ENCODE results near the gene CSRNP2. TPM values are rescaled to one million over a fixed set of nuclear protein-coding genes. Genes with fewer than 3 reads are reported as not detected.
"Not testable (repeated sequence)": the region's sequence is repeated elsewhere in the genome, so short reads cannot be mapped to it uniquely, and the experiment has no call there.

Gene CSRNP2
- total RNA-seq, 1 donor: 7.7 TPM

GRCh38 chr12:51087818-51088217 lies 4.4 kb upstream of the CSRNP2 start:
- Histone ChIP-seq H3K4me1 (ENCODE audit: insufficient read depth, low read length) (peaks cover 18% of the 10 kb centered on the region), H3K4me3 (ENCODE audit: low read length) (no peak overlapping the region), H3K9me3 (ENCODE audit: low read depth, low read length) (no peaks in the 10 kb centered on the region), H3K27me3 (ENCODE audit: insufficient read depth, low read length) (no peaks in the 10 kb centered on the region)

- H3K4me1 ChIP-seq (ENCODE audit: insufficient read depth, low read length): peaks cover 27% of the 10 kb centered on the region
- H3K27me3 ChIP-seq (ENCODE audit: insufficient read depth, low read length): no peaks in the 10 kb centered on the region
- H3K4me3 ChIP-seq (ENCODE audit: low read length): no peak overlapping the region
- no peaks in the 10 kb centered on the region for H3K9me3 ChIP-seq (ENCODE audit: low read depth, low read length)
Observed at GRCh38 chr12:51086933-51087332, 3.5 kb upstream of the CSRNP2 start.

- no peak overlapping the region for H3K4me3 ChIP-seq (ENCODE audit: low read length)
- no peaks in the 10 kb centered on the region for H3K9me3 ChIP-seq (ENCODE audit: low read depth, low read length)
- H3K4me1 ChIP-seq (ENCODE audit: insufficient read depth, low read length): peaks cover 29% of the 10 kb centered on the region
- no peaks in the 10 kb centered on the region for H3K27me3 ChIP-seq (ENCODE audit: insufficient read depth, low read length)
Observed at GRCh38 chr12:51085757-51086156, 2.4 kb upstream of the CSRNP2 start.

GRCh38 chr12:51082561-51083125 lies 753 bp downstream of the CSRNP2 start:
- Histone ChIP-seq H3K4me1 (ENCODE audit: insufficient read depth, low read length) (peaks cover 29% of the 10 kb centered on the region), H3K9me3 (ENCODE audit: low read depth, low read length) (no peaks in the 10 kb centered on the region), H3K27me3 (ENCODE audit: insufficient read depth, low read length) (no peaks in the 10 kb centered on the region), H3K4me3 (ENCODE audit: low read length) (peak overlapping the region; percentile 69)

- peaks cover 32% of the 10 kb centered on the region for H3K4me1 ChIP-seq (ENCODE audit: insufficient read depth, low read length)
- no peaks in the 10 kb centered on the region for H3K27me3 ChIP-seq (ENCODE audit: insufficient read depth, low read length)
- H3K4me3 ChIP-seq (ENCODE audit: low read length): no peak overlapping the region
- H3K9me3 ChIP-seq (ENCODE audit: low read depth, low read length): no peaks in the 10 kb centered on the region
Observed at GRCh38 chr12:51081421-51081820, 2.0 kb downstream of the CSRNP2 start.

GRCh38 chr12:51080136-51080535 lies 3.3 kb downstream of the CSRNP2 start:
- peaks cover 25% of the 10 kb centered on the region for H3K4me1 ChIP-seq (ENCODE audit: insufficient read depth, low read length)
- no peaks in the 10 kb centered on the region for H3K27me3 ChIP-seq (ENCODE audit: insufficient read depth, low read length)
- no peak overlapping the region for H3K4me3 ChIP-seq (ENCODE audit: low read length)

GRCh38 chr12:51078866-51079265 lies 4.5 kb downstream of the CSRNP2 start:
- H3K4me3 ChIP-seq (ENCODE audit: low read length); H3K27me3 ChIP-seq (ENCODE audit: insufficient read depth, low read length); H3K9me3 ChIP-seq (ENCODE audit: low read depth, low read length): not testable (repeated sequence)
- H3K4me1 ChIP-seq (ENCODE audit: insufficient read depth, low read length): peaks cover 23% of the 10 kb centered on the region

More at GRCh38 chr12:51080136-51080535, 3.3 kb downstream of the CSRNP2 start:
- H3K9me3 ChIP-seq (ENCODE audit: low read depth, low read length): no peaks in the 10 kb centered on the region

GRCh38 chr12:51078346-51078745 lies 5.0 kb downstream of the CSRNP2 start:
- H3K4me3 ChIP-seq (ENCODE audit: low read length); H3K27me3 ChIP-seq (ENCODE audit: insufficient read depth, low read length); H3K9me3 ChIP-seq (ENCODE audit: low read depth, low read length): not testable (repeated sequence)
- H3K4me1 ChIP-seq (ENCODE audit: insufficient read depth, low read length): peaks cover 20% of the 10 kb centered on the region

- H3K9me3 ChIP-seq (ENCODE audit: low read depth, low read length): no peaks in the 10 kb centered on the region
- H3K27me3 ChIP-seq (ENCODE audit: insufficient read depth, low read length): no peaks in the 10 kb centered on the region
- peaks cover 19% of the 10 kb centered on the region for H3K4me1 ChIP-seq (ENCODE audit: insufficient read depth, low read length)
- no peak overlapping the region for H3K4me3 ChIP-seq (ENCODE audit: low read length)
Observed at GRCh38 chr12:51077930-51078329, 5.5 kb downstream of the CSRNP2 start.

GRCh38 chr12:51076236-51076930 lies 7.0 kb downstream of the CSRNP2 start:
- no peak overlapping the region for H3K4me3 ChIP-seq (ENCODE audit: low read length)
- no peaks in the 10 kb centered on the region for H3K27me3 ChIP-seq (ENCODE audit: insufficient read depth, low read length)
- H3K9me3 ChIP-seq (ENCODE audit: low read depth, low read length): no peaks in the 10 kb centered on the region
- peaks cover 7% of the 10 kb centered on the region for H3K4me1 ChIP-seq (ENCODE audit: insufficient read depth, low read length)

GRCh38 chr12:51075390-51075789 lies 8.0 kb downstream of the CSRNP2 start:
- Histone ChIP-seq H3K4me3 (ENCODE audit: low read length) (no peak overlapping the region), H3K4me1 (ENCODE audit: insufficient read depth, low read length) (peaks cover 7% of the 10 kb centered on the region), H3K27me3 (ENCODE audit: insufficient read depth, low read length) (no peaks in the 10 kb centered on the region), H3K9me3 (ENCODE audit: low read depth, low read length) (no peaks in the 10 kb centered on the region)

- Histone ChIP-seq H3K4me3 (ENCODE audit: low read length) (no peak overlapping the region), H3K4me1 (ENCODE audit: insufficient read depth, low read length) (peaks cover 6% of the 10 kb centered on the region), H3K27me3 (ENCODE audit: insufficient read depth, low read length) (no peaks in the 10 kb centered on the region), H3K9me3 (ENCODE audit: low read depth, low read length) (no peaks in the 10 kb centered on the region)
Observed at GRCh38 chr12:51071663-51072062, 11.7 kb downstream of the CSRNP2 start.

GRCh38 chr12:51070004-51070403 lies 13.4 kb downstream of the CSRNP2 start:
- Histone ChIP-seq H3K4me1 (ENCODE audit: insufficient read depth, low read length) (no peaks in the 10 kb centered on the region), H3K9me3 (ENCODE audit: low read depth, low read length) (no peaks in the 10 kb centered on the region), H3K4me3 (ENCODE audit: low read length) (no peak overlapping the region), H3K27me3 (ENCODE audit: insufficient read depth, low read length) (no peaks in the 10 kb centered on the region)

GRCh38 chr12:51067771-51068170 lies 15.6 kb downstream of the CSRNP2 start:
- Histone ChIP-seq H3K9me3 (ENCODE audit: low read depth, low read length) (no peaks in the 10 kb centered on the region), H3K27me3 (ENCODE audit: insufficient read depth, low read length) (no peaks in the 10 kb centered on the region), H3K4me3 (ENCODE audit: low read length) (no peak overlapping the region), H3K4me1 (ENCODE audit: insufficient read depth, low read length) (no peaks in the 10 kb centered on the region)

GRCh38 chr12:51067229-51067628 lies 16.2 kb downstream of the CSRNP2 start:
- no peaks in the 10 kb centered on the region for H3K4me1 ChIP-seq (ENCODE audit: insufficient read depth, low read length)
- H3K9me3 ChIP-seq (ENCODE audit: low read depth, low read length): no peaks in the 10 kb centered on the region
- no peak overlapping the region for H3K4me3 ChIP-seq (ENCODE audit: low read length)
- H3K27me3 ChIP-seq (ENCODE audit: insufficient read depth, low read length): no peaks in the 10 kb centered on the region

GRCh38 chr12:51065530-51065929 lies 17.9 kb downstream of the CSRNP2 start:
- Histone ChIP-seq H3K9me3 (ENCODE audit: low read depth, low read length) (no peaks in the 10 kb centered on the region), H3K4me3 (ENCODE audit: low read length) (no peak overlapping the region), H3K4me1 (ENCODE audit: insufficient read depth, low read length) (no peaks in the 10 kb centered on the region), H3K27me3 (ENCODE audit: insufficient read depth, low read length) (no peaks in the 10 kb centered on the region)

All from mononuclear cell (primary cell).